Sigmoid colon (tissue), 7 donors: ENCODE data around the gene CLIC3. TPM values are rescaled to one million over a fixed set of nuclear protein-coding genes. Genes with fewer than 3 reads are reported as not detected.

Experiments used
- DNase-seq: peaks from one replicate; pipeline ENCODE4 v3.0.0-alpha.2; 2019
- H3K27ac ChIP-seq, 4 donors: fragments of 200-600 bp; sonication (generic); one replicate each; pipeline ENCODE4 v1.5.1; 2016 to 2019; ENCODE audit warnings: mild to moderate bottlenecking in 1 of 4
- H3K27me3 ChIP-seq, 3 donors: fragments of 200-600 bp; sonication (generic); one replicate each; pipeline ENCODE4 v1.5.1; 2019; ENCODE audit warnings: mild to moderate bottlenecking in 1 of 3
- H3K36me3 ChIP-seq, 4 donors: fragments of 200-600 bp; sonication (generic); one replicate each; pipeline ENCODE4 v1.5.1; 2016 to 2019
- H3K4me1 ChIP-seq, 4 donors: fragments of 200-600 bp; sonication (generic); one replicate each; pipeline ENCODE4 v1.5.1; 2017 to 2019
- H3K4me3 ChIP-seq, 4 donors: fragments of 200-600 bp; sonication (generic); one replicate each; pipeline ENCODE4 v1.5.1; 2017 to 2019; ENCODE audit warnings: mild to moderate bottlenecking in 2 of 4, moderate library complexity in 1 of 4
- H3K9me3 ChIP-seq, 4 donors: fragments of 200-600 bp in 3 of 4; sonication (generic) in 3 of 4; one replicate each; pipeline versions ENCODE4 v1.5.1 to v1.6.1; 2013 to 2019
- CTCF ChIP-seq, 4 experiments: fragments of 450-650 bp in 3 of 4; fragments of 200-600 bp in 1 of 4; IDR thresholded peaks; one replicate each; pipeline ENCODE4 v1.5.1; 2016 to 2019; ENCODE audit warnings: antibody characterized with exemption in 4 of 4, mild to moderate bottlenecking in 3 of 4, moderate library complexity in 2 of 4
- EP300 ChIP-seq, 4 donors: sonication (generic); formaldehyde crosslinking; IDR thresholded peaks; one replicate each; pipeline ENCODE4 v1.6.1; 2017; ENCODE audit warnings: antibody characterized with exemption in 4 of 4
- POLR2A ChIP-seq, 2 donors: fragments of 450-650 bp; IDR thresholded peaks; one replicate each; pipeline ENCODE4 v1.6.1; 2016; ENCODE audit warnings: antibody characterized with exemption in 2 of 2, mild to moderate bottlenecking in 2 of 2, moderate library complexity in 2 of 2
- POLR2AphosphoS5 ChIP-seq, 4 donors: sonication (generic); formaldehyde crosslinking; IDR thresholded peaks; one replicate each; pipeline ENCODE4 v1.6.1; 2017; ENCODE audit warnings: antibody characterized with exemption in 4 of 4
- WGBS, 2 donors: extraction: QIAGEN DNeasy Blood & Tissue Kit; methylation state at CpG; one replicate each; pipeline ENCODE4 v1.1.7; 2013; 5-methylcytosine and 5-hydroxymethylcytosine counted together
- intact Hi-C: fragments of 100-400 bp; cut with DNase I; formaldehyde crosslinking; loops from one replicate; pipeline ENCODE4 v1.15.1; 2023
- polyA plus RNA-seq, 3 donors: library from polyadenylated mRNA; stranded (reverse); fragments of 200-250 nt; gene quantifications; one replicate each; pipeline ENCODE4 v1.2.3, GENCODE V29; 2013
- total RNA-seq, 4 donors: library from RNA; depleted of rRNA; stranded (reverse); fragments of >200 nt; gene quantifications; one replicate each; pipeline ENCODE4 v1.1.0, GENCODE V29; 2016
- donor health status: healthy with polysubstance abuse.
- donor health status: Bipolar disorder and iron deficiency.
- donor health status: healthy.

CLIC3 gene
- total and polyA plus RNA-seq, 7 donors, result 1.4 to 4.7 TPM; not detected in 5

- DNase-seq, result no peak
- peaks cover 0 to 5% (median 3%) of the 10 kb centered on the region in 4 donors for H3K36me3 ChIP-seq
- H3K27ac ChIP-seq, result no peak overlapping the region
- H3K4me1 ChIP-seq, result peaks cover 0 to 36% (median 23%) of the 10 kb centered on the region in 4 donors
- H3K9me3 ChIP-seq, result peaks cover 0 to 4% (median 0%) of the 10 kb centered on the region in 4 donors
- whole genome bisulfite sequencing, 2 donors, result 72 to 86% methylated on average over 10 of the region's 10 CpGs
- H3K4me3 ChIP-seq, result no peak overlapping the region
- intact Hi-C loops, result no loop called here
- TF ChIP-seq POLR2A (IDR thresholded peaks at IDR 0.05), result no peak
- no peak for TF ChIP-seq POLR2AphosphoS5 (IDR thresholded peaks at IDR 0.05)
- TF ChIP-seq CTCF (IDR thresholded peaks at IDR 0.05), result no peak
- no peak for TF ChIP-seq EP300 (IDR thresholded peaks at IDR 0.05)
- peaks cover 21 to 41% (median 31%) of the 10 kb centered on the region in 3 donors for H3K27me3 ChIP-seq
Observed at GRCh38 chr9:136990242-136990911, 6.0 kb downstream of the CLIC3 start.

GRCh38 chr9:136988872-136989271 is 7.5 kb downstream of the CLIC3 start:
- peaks cover 0 to 34% (median 17%) of the 10 kb centered on the region in 4 donors for H3K4me1 ChIP-seq
- H3K36me3 ChIP-seq, result peaks cover 0 to 4% (median under 1%) of the 10 kb centered on the region in 4 donors
- peaks cover 17 to 41% (median 30%) of the 10 kb centered on the region in 3 donors for H3K27me3 ChIP-seq
- no peak overlapping the region for H3K4me3 ChIP-seq
- WGBS, 2 donors, result 95 to 97% methylated on average over 4 of the region's 4 CpGs
- TF ChIP-seq EP300 (IDR thresholded peaks at IDR 0.05), result no peak
- TF ChIP-seq POLR2A (IDR thresholded peaks at IDR 0.05), result no peak
- no peak for TF ChIP-seq CTCF (IDR thresholded peaks at IDR 0.05)
- TF ChIP-seq POLR2AphosphoS5 (IDR thresholded peaks at IDR 0.05), result no peak
- intact Hi-C loops, result no loop called here
- no peak for DNase-seq
- no peak overlapping the region for H3K27ac ChIP-seq
- H3K9me3 ChIP-seq, result peaks cover 0 to 4% (median 0%) of the 10 kb centered on the region in 4 donors

GRCh38 chr9:136985853-136986252 is 10.5 kb downstream of the CLIC3 start:
- H3K36me3 ChIP-seq, result no peaks in the 10 kb centered on the region
- 19 to 25% methylated on average over 33 of the region's 33 CpGs for WGBS, 2 donors
- no peak for TF ChIP-seq POLR2AphosphoS5 (IDR thresholded peaks at IDR 0.05)
- no peak for TF ChIP-seq CTCF (IDR thresholded peaks at IDR 0.05)
- no peak for TF ChIP-seq POLR2A (IDR thresholded peaks at IDR 0.05)
- TF ChIP-seq EP300 (IDR thresholded peaks at IDR 0.05), result no peak
- peaks cover 0 to 4% (median 0%) of the 10 kb centered on the region in 4 donors for H3K9me3 ChIP-seq
- no peak for DNase-seq
- intact Hi-C loops, result no loop called here
- H3K27ac ChIP-seq, result no peak overlapping the region
- peaks cover 0 to 13% (median 3%) of the 10 kb centered on the region in 4 donors for H3K4me1 ChIP-seq
- no peak overlapping the region for H3K4me3 ChIP-seq
- H3K27me3 ChIP-seq, result peaks cover 16 to 62% (median 34%) of the 10 kb centered on the region in 3 donors

GRCh38 chr9:136985027-136985602 is 11.3 kb downstream of the CLIC3 start:
- no peaks in the 10 kb centered on the region for H3K9me3 ChIP-seq
- H3K27me3 ChIP-seq, result peaks cover 16 to 63% (median 41%) of the 10 kb centered on the region in 3 donors
- TF ChIP-seq POLR2AphosphoS5 (IDR thresholded peaks at IDR 0.05), result no peak
- no peak for TF ChIP-seq EP300 (IDR thresholded peaks at IDR 0.05)
- TF ChIP-seq POLR2A (IDR thresholded peaks at IDR 0.05), result no peak
- TF ChIP-seq CTCF (IDR thresholded peaks at IDR 0.05), result no peak
- no peak for DNase-seq
- H3K27ac ChIP-seq, result no peak overlapping the region
- H3K4me1 ChIP-seq, result peaks cover 0 to 13% (median 3%) of the 10 kb centered on the region in 4 donors
- intact Hi-C loops, result no loop called here
- H3K36me3 ChIP-seq, result no peaks in the 10 kb centered on the region
- WGBS, 2 donors, result 8 to 11% methylated on average over 48 of the region's 48 CpGs
- H3K4me3 ChIP-seq, result no peak overlapping the region
